OCI-LY1 (cell line): ENCODE measurements around the gene NECAB2.

Experiments
- EZH2 ChIP-seq: fragments of 200-600 bp; sonication (generic), shearing (Covaris generic); IDR thresholded peaks from 2 replicates; pipeline ENCODE4 v1.8.0; 2017; ENCODE audit warnings: borderline replicate concordance, mixed run types, mild to moderate bottlenecking, antibody characterized with exemption, low read length, moderate library complexity, mixed read lengths
- TF ChIP-seq, protein P1 (sequence below): fragments of 200-600 bp; sonication (generic), shearing (Covaris generic); IDR thresholded peaks from 2 replicates; pipeline ENCODE4 v1.5.1; 2017; ENCODE audit warnings: mild to moderate bottlenecking, antibody characterized with exemption, low read length, moderate library complexity, mixed read lengths

- TF ChIP-seq, protein P1, sequence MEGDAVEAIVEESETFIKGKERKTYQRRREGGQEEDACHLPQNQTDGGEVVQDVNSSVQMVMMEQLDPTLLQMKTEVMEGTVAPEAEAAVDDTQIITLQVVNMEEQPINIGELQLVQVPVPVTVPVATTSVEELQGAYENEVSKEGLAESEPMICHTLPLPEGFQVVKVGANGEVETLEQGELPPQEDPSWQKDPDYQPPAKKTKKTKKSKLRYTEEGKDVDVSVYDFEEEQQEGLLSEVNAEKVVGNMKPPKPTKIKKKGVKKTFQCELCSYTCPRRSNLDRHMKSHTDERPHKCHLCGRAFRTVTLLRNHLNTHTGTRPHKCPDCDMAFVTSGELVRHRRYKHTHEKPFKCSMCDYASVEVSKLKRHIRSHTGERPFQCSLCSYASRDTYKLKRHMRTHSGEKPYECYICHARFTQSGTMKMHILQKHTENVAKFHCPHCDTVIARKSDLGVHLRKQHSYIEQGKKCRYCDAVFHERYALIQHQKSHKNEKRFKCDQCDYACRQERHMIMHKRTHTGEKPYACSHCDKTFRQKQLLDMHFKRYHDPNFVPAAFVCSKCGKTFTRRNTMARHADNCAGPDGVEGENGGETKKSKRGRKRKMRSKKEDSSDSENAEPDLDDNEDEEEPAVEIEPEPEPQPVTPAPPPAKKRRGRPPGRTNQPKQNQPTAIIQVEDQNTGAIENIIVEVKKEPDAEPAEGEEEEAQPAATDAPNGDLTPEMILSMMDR: no peak
- TF ChIP-seq EZH2: no peak
These were observed 20.3 kb upstream of the NECAB2 start for GRCh38 chr16:83947642-83948234.
